Embryonic facial prominence (tissue), 1 donor: ENCODE data around the gene PRKACG.

Source experiments
- DNase-seq: peaks from one replicate; pipeline ENCODE4 v3.0.0-alpha.2; 2016; ENCODE audit errors: extremely low spot score

PRKACG gene

DNA sequence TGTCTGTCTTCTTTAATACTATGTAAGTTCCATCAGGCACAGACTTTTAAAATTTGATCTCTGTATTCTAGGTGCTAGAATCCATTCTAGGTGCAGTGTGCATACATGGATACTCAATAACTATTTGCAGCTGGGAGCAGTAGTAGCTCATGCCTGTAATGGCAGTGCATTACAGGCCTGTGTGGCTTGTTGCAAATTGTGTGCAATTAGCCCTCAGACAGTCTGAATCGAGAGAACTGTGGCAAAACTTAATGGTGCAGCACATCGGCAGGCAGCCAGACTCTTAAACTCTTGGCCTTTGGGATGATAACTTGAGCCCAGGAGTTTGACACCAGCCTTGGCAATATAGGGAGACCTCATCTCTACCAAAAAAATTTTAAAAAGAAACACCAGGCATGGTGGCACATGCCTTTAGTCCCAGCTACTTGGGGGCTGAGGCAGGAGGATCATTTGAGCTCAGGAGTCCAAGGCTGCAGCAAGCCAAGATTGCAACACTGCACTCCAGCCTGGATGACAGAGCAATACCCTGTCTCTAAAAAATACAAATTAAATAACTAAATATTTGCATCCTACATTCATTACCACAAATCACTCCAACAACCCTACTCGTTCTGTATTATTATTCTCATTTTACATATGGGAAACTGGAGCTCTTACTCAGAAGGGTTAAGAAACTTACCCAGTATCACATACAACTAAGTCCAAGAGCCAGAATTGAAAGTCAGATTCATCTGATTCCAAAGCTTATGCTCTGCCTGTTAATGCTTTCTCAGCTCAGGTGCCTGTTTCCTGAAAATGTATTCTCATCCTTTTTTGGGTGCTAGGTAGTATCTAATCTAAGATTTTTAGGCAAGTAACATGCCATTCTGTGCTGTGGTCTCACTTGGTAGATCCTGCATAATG lies 30.1 kb downstream of the PRKACG start:
- no peak for DNase-seq

DNA sequence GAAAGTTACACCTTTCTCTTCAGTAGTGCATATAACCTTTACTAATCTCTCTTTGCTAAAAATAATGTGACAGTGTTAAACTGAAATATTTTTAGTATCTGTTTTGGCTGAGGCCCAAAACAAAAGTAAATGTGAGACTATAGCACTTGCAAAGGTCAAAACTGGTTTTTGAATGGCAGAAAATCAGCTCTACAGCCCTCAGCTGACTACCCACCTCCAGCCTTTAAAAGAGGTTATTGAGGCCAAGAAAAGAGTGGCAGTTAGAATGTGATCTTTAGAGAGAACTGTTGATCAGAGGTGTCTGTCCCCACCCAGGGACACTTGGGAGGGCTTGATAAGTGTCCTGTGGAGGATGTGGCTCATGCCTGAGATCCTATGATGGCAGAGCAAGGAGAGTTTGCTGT lies 30.9 kb downstream of the PRKACG start:
- no peak for DNase-seq

DNA sequence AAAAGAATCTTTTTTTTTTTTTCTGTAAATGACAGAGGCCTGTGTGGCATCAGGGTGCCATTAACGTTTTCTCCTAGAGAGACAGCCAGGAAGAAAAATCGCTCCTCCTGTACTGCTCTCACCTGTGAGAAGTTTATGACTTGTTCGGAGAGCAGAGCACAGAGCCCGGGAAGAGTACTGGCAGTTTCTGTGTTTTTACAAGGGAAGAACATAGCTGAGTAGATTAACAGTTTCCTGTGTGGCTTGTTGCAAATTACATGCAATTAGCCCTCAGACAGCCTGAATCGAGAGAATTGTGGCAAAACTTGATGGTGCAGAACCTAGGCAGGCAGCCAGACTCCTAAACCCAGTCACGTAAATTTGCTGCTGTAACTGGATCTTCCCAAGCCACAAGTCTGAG lies 32.1 kb downstream of the PRKACG start:
- no peak for DNase-seq

DNA sequence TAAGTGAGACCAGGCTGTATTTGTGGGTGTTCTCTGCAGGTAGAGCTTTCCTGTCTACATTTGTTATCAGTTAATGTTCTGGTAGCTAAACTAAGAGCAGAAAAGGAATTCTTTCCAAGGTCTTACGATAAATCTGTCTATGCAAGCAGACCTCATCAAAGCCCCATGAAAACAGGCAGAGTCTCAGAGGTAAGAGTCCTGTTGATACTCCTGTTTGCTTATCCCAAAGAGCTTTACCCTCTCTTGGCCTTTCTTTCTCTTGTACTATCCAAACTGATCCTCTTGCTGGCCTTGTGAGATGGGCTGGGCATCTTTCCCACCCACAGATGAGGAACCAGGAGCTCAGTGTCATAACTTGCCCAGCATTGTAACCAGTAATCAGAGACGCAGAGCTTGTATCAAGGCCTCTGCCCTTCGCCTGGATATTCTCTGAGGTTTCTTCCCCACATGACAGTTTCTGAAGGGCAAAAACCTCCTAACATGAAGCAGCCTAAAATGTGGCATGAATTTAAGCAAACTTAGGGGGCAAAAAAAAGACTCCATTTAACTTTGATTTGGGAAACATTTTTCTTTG lies 33.5 kb downstream of the PRKACG start:
- no peak for DNase-seq

DNA sequence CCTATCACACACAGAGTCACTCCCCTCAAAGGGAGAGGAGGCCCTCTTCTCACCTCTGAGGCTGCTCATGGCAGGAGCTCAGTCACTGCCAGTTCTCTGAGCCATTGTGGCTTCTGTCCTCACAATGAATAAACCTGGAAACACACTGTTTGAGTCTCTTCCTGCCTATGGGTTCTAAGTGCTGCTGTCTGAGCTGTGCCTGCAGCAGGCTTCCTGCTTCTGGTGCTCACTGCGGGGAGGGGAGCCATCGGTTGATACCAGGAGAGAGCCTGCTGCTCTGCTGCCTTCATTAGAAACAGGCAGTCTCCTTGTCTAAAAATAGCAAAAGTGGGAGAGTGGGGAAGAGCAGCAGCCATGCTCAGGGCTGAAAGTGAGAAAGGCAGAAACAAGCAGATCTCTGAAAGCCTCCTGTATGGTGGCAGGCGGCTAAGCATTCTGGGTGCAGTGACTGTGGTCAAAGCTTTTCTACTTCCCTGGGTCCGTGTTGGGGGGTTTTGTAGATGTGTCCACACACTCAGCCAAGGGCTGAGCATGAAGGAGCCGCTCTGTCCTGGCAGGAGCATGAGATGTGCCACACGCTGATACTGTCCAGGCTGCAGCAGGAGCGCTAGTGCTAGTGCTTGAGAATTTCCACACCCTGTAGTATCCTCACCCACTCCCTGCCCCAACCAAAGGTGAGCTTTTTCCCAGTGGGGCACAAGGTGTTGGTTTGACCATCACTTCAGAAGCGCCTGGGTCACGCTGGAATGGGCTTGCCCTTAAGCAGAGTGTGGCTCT lies 34.2 kb downstream of the PRKACG start:
- DNase-seq = no peak

DNA sequence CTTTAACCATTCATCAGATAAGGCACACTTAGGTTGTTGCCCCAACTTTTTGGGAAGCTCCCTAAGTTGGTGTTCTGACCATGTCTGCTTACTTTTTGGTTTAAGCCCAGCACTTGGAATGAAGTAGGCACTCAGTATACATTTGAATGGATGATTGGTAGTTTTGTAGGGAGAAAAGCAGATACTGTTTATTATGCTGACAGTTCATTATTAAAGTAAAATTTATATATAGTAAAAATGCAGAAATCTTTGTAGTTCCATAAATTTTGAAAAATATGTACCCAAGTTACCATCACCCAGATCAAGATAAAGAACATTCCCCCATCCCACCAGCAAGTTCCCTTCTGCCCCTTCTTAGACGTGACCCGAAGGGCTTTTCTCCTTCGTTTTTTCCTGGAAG lies 35.4 kb downstream of the PRKACG start:
- DNase-seq = no peak

DNA sequence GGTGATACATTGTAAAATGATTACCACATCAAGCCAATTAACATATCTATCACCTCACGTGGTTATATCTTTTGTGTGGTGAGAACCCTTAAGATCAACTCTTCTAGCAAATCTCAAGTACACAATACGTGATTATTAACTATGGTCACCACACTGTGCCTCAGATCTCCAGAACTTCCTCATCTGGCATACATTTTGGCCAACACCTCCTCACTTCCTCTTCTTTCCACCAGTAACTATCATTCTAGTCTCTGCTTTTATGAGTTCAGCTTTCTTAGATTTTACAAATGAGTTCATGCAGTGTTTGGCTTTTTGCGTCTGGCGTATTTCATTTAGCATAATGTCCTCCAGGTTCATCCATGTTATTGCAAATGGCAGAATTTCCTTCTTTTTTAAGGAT lies 35.8 kb downstream of the PRKACG start:
- DNase-seq = no peak

DNA sequence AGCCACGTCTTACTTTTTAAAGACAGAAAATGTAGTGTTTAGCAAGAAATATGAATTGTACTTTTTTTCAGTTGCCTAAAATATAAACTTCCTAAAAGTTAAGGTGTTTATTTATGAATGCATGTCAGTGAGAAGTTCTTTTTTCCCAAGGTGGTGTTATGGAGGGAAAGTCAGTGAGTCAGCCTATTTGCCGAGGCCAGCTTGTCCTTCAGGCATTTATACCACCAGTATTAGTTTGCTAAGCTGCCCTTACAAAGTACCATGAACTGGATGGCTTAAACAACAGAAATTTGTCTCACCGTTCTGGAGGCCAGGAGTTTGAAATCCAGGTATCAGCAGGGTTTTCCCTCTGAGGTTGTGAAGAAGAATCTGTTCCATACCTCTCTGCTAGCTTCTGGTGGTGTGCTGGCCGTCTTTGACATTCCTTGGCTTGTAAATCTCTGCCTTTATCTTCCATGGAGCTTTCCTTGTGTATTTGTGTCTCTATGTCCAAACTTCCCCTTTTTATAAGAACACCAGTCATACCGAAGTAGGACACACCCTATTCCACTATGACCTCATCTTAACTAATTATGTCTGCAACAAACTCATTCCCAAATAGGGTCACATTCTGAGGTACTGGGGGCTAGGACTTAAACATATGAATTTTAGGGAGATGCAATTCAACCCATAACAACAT lies 38.4 kb downstream of the PRKACG start:
- no peak for DNase-seq

DNA sequence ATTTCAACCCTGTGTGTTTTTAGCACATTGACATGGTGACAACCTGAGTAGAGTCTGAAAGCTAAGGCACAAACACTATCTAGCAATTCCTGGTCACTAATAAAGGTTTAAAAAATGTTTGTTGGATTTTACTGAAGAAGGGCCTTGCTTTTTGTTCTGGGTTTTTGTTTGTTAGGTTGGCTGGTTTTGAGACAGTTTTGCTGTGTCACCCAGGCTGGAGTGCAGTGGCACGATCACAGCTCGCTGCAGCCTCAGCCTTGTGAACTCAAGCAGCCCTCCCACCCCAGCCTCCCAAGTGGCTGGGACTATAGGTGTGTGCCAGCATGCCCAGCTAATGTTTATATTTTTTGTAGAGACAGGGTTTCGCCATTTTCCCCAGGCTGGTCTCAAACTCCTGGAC lies 39.0 kb downstream of the PRKACG start:
- no peak for DNase-seq

DNA sequence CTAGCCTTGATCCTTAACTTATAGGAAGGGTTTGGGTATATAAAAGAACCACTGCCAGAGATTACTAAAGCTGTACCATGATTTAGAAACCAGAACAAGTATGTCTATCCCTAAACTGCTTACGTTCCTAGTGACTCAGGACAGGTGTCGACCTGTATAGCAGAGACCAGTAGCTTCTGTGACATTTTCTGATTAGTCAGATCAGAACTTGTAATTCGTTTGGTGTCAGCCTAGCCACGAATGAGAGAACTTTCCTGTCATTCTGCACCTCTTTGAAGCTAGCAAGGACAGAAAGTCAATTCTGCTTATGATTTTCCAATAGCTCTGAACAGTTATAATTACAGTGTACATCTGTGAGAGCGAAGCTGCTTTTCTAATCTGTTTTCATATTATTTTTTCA lies 39.5 kb downstream of the PRKACG start:
- no peak for DNase-seq

DNA sequence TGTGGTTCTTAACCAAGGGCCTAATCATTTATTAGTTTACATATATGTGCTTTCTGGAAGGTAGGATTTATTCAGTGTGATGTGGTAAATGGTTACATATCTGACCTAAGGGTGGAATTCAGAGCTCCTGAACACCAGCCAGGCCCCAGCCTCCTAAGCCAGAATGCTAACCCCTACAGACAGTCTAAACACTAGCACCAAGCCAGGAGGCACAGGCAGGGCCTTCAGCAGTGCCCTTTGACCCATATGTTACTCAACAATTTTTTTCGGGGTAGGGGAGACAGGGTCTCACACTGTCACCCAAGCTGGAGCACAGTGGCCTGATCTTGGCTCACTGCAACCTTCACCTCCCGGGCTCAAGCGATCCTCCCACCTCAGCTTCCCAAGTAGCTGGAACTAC lies 40.3 kb downstream of the PRKACG start:
- DNase-seq = no peak

DNA sequence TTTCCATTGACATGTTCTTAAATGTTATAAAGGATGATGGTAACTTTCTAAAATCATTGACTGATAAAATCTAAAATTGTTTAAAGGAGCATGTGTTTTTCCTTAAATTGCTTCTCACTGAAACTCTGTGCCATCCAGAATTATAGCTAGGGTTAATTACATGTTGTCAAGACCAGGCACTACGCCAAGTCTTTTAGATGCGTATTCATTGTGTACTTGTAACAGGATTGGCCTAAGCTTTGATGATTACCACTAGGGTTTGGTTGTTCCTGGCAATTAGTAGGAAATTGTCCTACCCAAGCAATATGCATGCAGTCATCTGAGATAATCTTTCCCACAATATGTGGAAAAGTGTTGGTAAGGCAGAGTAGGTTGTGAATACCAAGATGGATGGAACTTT lies 43.8 kb downstream of the PRKACG start:
- DNase-seq = no peak

DNA sequence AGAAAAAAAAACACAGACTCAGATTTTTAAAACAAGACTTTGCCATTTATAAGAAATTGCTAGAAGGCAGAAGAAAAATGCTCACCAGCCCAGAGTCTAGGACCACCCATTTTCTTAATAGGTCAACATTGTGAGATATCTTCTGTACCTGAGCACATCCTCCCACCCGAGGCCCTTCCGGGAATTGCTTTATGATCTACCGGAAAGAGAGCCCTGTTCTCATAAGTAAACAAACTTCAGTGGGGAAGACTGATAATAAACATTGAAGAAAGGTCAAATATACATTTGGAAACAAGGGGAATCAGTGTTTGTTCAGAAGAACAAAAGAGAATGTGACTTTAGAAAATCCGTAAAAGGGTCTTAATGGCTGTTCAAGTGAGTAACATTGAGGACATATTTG lies 44.4 kb downstream of the PRKACG start:
- DNase-seq = no peak

DNA sequence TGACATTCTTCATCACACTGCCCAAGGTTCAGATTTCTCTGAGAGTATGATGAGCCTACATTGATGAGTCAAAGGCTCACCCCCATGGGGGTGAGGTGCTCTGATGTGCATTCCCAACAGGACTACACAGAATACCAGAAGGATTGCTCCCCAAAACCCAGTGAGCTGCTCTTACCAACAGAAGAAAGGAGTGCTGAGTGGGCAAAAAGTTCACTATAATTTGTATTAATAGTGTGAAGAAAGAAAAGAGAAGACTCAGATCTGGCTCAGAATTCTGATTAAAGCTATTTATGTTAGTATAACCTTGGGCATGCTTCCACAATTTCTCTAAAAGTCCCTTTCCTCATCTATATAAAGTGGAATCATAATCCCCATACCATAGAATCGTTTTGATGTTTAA lies 46.1 kb downstream of the PRKACG start:
- DNase-seq = no peak

DNA sequence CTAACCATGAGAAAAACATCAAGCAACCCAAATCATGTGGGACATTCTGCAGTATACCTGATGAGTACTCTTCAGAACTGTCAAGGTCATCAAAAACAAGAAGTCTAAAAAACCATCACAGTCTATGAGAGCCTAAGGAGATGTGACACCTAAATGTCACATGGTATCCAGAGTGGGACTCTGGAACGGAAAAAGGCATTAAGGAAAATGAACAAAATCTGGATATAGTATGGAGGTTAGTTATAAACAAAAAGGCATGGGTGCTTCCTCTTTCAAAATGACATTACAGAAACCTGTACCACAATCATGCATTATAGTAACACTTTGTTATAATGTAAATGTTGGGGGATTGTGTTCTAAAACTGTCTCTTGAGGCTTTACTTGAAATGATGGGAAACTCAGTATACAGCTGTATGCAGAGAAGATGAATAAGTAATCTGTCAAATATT lies 47.4 kb downstream of the PRKACG start:
- DNase-seq = no peak

DNA sequence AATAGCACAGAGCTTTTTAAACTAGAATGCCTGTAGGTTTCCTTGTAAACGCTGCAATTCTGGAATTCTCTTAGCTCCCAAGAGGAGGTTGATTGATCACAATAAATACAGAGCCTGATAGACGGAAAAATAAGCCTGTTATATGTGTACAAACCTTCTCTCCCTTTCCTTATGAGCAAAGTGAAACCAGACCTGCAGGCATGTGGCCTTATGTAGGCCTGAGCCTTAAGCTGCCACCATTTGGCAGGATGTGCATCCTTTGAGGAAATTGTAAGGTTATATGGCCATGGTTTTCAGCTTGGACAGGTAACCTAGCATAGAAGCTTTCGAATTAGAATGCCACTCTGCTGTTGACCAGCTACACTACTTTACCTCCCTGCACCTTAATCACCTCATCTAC lies 49.1 kb downstream of the PRKACG start:
- no peak for DNase-seq

DNA sequence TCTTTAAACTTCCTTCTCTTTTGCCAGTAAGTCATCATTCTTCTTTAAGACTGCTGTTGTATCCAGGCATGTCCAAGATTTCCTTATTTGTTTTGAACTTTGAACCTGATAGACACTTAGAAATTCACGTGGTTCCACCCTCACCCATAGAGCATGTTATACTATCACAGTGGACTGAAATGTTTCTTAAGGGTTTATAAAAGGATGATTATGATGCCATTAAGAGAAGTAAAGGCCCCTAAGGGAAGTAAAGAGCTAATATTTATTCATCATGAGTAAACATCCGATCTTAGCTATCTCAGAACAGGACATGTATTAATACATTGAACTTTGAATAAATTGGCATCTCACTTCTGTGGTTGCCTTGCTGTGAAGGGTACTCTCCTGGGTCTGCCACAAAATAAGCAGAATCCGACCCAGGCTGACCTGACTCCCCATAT lies 49.8 kb downstream of the PRKACG start:
- DNase-seq = no peak

DNA sequence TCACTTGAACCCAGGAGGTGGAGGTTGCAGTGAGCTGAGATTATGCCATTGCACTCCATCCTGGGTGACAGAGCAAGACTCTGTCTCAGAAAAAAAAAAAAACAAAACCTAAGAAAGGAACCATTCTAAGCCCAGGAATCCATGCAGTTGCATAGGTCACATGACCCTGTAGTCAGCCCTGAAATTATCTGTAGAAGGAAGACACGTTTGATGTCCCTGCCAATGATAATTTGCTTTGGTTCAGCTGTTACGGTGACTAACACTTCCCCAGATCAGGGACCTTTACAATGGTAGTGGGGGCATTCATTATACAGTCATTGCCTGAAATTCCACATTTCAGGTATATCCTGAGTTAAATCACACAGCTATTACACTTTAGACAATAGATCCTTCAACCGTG lies 50.5 kb downstream of the PRKACG start:
- no peak for DNase-seq
